ENCODE measurements around the gene GLI3. TPM values are rescaled to one million over a fixed set of nuclear protein-coding genes. Genes with fewer than 3 reads are reported as not detected.
A peak's percentile ranks its signal among the peaks of the same experiment; 100 is the strongest.

The GLI3 gene
- polyA plus RNA-seq (2012; ENCODE audit: missing spikeins): not detected

DNA sequence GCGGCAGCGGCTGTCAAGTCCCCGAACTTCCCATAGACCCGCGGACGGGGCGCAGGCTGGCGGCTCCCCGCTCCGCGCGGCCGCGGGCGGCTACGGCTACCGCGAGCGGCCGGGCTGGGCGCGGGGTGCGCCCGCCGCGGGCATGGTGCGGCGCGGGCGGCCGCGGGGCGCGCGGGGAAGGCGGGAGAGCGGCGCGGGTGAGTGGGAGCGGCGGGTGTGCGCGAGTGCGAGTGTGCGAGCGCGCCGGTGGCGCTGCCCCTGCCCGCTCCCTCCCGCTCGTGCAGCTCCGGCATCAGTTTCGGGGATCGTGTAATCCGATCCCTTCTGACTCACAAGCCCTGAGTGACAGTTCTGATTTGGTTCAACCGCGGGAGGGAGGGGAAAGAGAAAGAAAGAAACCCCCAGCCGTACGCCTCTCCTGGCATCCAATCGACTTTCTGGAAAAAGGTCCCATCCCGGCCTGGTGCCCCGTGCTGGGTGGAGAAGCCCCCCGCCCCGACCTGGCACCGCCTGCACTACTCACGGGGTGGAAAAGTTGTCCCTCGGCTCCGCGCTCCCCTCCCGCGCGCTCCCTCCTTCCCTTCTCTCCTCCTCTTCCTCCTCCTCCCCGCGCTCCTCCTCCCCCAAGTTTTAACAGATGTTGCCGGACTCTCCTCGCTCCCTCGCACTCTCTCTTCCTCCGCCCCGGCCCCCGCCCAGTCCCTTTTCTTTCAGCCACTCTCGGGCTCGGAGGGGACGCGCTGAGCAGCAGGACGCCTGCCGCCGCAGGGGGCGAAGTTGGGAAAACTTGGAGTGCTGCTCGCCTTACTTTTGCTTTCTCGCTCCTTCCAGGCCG lies at the start of gene GLI3:
TSS of gene GLI3 (minus strand) at position 234 of the 835 bp plus-strand sequence. CDS start 13,956 bp downstream, outside the sequence.
- FAIRE-seq (no peak), DNase-seq (ENCODE audit: insufficient read length) (peak; percentile 58)
- TF ChIP-seq TAF1 (IDR thresholded peaks at IDR 0.05; ENCODE audit: borderline replicate concordance, low read depth, low read length) (no peak), POLR2AphosphoS5 (IDR thresholded peaks at IDR 0.05; ENCODE audit: low read depth, low read length) (no peak), POLR2A (IDR thresholded peaks at IDR 0.05; ENCODE audit: low read depth, low read length) (no peak)

DNA sequence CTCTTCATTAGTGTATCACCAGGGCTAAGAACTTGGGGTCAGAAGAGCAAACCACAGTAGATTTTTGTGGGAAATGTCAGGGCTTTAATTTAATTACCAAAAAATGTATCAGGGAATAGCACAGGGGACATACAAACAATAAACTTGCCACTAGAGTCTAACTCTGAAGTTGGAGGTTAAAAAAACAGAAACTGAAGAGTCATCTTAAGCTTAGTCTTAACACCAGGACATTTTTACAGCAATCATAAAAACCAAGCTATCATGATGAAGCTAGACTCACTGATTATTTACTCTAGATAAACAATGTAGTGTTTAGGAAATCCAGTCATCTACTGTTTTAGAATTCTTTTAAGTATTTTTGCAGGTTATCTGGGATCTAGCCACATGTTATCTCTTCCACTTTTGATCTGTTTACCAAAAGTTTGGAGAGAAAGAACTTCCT lies 48.4 kb upstream of the GLI3 start:
- DNase-seq (ENCODE audit: insufficient read length): no peak
- no peak for FAIRE-seq
- TF ChIP-seq POLR2A (IDR thresholded peaks at IDR 0.05; ENCODE audit: low read depth, low read length): no peak
- no peak for TF ChIP-seq TAF1 (IDR thresholded peaks at IDR 0.05; ENCODE audit: borderline replicate concordance, low read depth, low read length)
- TF ChIP-seq POLR2AphosphoS5 (IDR thresholded peaks at IDR 0.05; ENCODE audit: low read depth, low read length): no peak

DNA sequence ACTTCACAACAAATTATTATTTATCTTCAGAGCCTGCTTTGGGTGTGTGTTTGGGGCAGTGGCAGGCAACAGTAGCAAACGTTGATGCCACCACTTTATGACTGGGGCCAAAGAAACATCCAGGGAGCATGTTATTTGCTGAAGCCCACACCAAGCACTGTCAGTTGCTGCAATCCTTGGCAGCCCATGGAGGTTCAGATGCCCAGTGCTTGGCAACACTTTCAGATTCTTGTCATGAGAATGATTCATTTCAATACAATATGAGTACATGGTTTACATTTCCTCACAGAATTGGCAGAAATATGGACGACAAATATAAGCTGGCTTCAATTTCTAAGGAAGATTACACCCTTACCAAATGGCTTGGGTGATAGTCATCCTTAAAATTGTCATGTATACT lies 46.5 kb upstream of the GLI3 start:
- DNase-seq (ENCODE audit: insufficient read length): no peak
- TF ChIP-seq POLR2A (IDR thresholded peaks at IDR 0.05; ENCODE audit: low read depth, low read length): no peak
- no peak for TF ChIP-seq POLR2AphosphoS5 (IDR thresholded peaks at IDR 0.05; ENCODE audit: low read depth, low read length)
- no peak for TF ChIP-seq TAF1 (IDR thresholded peaks at IDR 0.05; ENCODE audit: borderline replicate concordance, low read depth, low read length)
- no peak for FAIRE-seq

- DNase-seq (ENCODE audit: insufficient read length): no peak
- no peak for FAIRE-seq
- TF ChIP-seq POLR2A (IDR thresholded peaks at IDR 0.05; ENCODE audit: low read depth, low read length): no peak
- TF ChIP-seq POLR2AphosphoS5 (IDR thresholded peaks at IDR 0.05; ENCODE audit: low read depth, low read length): no peak
- no peak for TF ChIP-seq TAF1 (IDR thresholded peaks at IDR 0.05; ENCODE audit: borderline replicate concordance, low read depth, low read length)
Observed at GRCh38 chr7:42278344-42278743, 41.3 kb upstream of the GLI3 start.

GRCh38 chr7:42274053-42274452 lies 37.0 kb upstream of the GLI3 start:
- TF ChIP-seq POLR2A (IDR thresholded peaks at IDR 0.05; ENCODE audit: low read depth, low read length) (no peak), POLR2AphosphoS5 (IDR thresholded peaks at IDR 0.05; ENCODE audit: low read depth, low read length) (no peak), TAF1 (IDR thresholded peaks at IDR 0.05; ENCODE audit: borderline replicate concordance, low read depth, low read length) (no peak)
- no peak for DNase-seq (ENCODE audit: insufficient read length)
- no peak for FAIRE-seq

- no peak for FAIRE-seq
- TF ChIP-seq POLR2A (IDR thresholded peaks at IDR 0.05; ENCODE audit: low read depth, low read length) (no peak), TAF1 (IDR thresholded peaks at IDR 0.05; ENCODE audit: borderline replicate concordance, low read depth, low read length) (no peak), POLR2AphosphoS5 (IDR thresholded peaks at IDR 0.05; ENCODE audit: low read depth, low read length) (no peak)
- no peak for DNase-seq (ENCODE audit: insufficient read length)
Observed at GRCh38 chr7:42272793-42273665, 36.0 kb upstream of the GLI3 start.

DNA sequence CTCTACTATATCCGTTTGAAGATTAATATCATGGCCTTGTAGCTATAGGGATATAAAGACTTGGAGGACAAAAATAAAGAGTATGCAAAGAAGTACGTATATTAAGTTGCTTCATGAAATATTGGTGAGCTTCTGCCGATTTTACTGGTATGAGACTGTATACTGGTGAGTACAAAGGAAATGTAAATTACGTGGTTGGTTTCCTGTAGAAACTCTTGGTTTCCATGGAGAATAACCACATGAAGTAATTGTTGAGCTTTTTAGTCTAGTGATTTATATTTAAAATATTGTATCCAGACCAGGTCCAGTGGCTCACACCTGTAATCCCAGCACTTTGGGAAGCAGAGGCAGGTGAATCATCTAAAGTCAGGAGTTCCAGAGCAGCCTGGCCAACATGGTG lies 32.2 kb upstream of the GLI3 start:
- no peak for TF ChIP-seq POLR2A (IDR thresholded peaks at IDR 0.05; ENCODE audit: low read depth, low read length)
- no peak for DNase-seq (ENCODE audit: insufficient read length)
- no peak for FAIRE-seq

DNA sequence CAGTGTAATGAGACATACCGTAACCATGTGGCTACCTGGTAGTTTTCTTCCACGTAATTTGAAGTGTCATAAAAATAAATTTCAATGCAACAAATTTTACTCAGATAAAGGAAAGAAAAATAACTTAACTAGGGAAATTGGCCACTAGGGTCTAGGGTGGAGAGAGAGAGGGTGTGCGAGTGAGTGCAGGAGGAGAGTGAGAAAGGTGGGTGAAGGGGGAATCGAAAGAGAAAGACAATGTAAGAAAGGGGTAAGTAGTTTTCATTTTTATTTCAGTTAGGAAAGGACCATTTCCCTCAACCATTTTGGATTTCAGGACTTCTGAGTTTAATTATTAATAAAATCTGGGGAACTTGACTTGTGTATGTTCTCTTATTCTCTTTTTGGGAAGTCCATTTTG lies 27.7 kb upstream of the GLI3 start:
- FAIRE-seq (no peak), DNase-seq (ENCODE audit: insufficient read length) (no peak)
- TF ChIP-seq POLR2AphosphoS5 (IDR thresholded peaks at IDR 0.05; ENCODE audit: low read depth, low read length): no peak
- no peak for TF ChIP-seq POLR2A (IDR thresholded peaks at IDR 0.05; ENCODE audit: low read depth, low read length)
- TF ChIP-seq TAF1 (IDR thresholded peaks at IDR 0.05; ENCODE audit: borderline replicate concordance, low read depth, low read length): no peak

DNA sequence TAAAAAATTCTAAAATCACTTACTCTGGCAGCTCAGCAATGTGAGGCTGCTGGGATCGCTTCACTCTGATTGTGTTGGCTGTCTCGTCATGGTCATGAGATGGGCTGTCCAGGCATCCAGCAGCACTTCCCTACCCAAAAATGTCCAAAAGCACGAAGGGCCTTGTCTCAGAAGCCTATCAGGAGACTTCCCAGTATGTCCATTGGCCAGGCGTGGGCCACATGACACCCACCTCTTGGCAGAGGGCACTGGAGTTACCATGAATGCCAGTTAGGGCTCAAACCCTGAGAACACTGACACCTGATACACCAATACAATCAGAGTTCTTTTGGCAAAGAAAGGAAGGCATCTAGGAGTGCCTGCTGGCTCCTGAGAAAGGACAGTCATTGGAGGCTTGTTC lies 27.0 kb upstream of the GLI3 start:
- TF ChIP-seq TAF1 (IDR thresholded peaks at IDR 0.05; ENCODE audit: borderline replicate concordance, low read depth, low read length) (no peak), POLR2A (IDR thresholded peaks at IDR 0.05; ENCODE audit: low read depth, low read length) (no peak), POLR2AphosphoS5 (IDR thresholded peaks at IDR 0.05; ENCODE audit: low read depth, low read length) (no peak)
- FAIRE-seq (no peak), DNase-seq (ENCODE audit: insufficient read length) (no peak)

DNA sequence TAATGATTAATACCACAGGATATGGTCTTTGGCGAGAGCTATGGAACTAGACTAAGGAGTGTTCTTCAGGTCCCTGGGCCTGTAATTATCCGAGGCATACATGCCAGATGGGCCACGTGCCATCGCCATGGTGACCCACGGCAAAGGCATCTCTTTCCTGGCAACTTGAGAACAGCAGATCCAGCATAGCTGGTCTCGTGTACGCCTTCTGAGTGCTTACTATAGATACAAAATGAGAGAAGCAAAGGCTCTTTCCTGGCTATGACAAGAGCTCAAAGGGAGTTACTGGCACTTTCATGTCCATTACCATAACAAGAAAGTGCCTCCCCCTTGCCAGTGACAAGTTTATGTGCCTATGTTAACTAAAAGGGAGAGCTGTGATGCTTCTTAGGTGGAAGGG lies 26.0 kb upstream of the GLI3 start:
- no peak for TF ChIP-seq POLR2A (IDR thresholded peaks at IDR 0.05; ENCODE audit: low read depth, low read length)
- TF ChIP-seq POLR2AphosphoS5 (IDR thresholded peaks at IDR 0.05; ENCODE audit: low read depth, low read length): no peak
- TF ChIP-seq TAF1 (IDR thresholded peaks at IDR 0.05; ENCODE audit: borderline replicate concordance, low read depth, low read length): no peak
- no peak for FAIRE-seq
- DNase-seq (ENCODE audit: insufficient read length): no peak

DNA sequence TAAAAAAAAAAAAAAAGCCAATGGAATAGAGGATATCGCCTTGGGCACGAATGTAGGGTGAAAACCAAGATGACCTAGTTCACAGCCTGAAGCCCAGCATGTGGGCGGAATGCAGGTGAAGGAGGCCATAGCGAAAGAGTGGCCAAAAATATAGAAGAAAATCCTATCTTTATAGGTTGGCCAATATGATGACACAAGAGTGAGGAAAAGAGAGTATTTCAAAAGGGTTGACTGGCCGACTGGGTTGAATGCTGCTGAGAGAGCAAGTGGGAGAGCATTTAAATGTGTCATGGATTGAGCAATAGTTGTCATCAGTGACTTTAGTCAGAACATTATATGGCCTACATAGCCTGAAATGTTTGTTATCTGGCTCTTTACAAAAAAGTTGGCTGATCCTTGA lies 17.2 kb upstream of the GLI3 start:
- TF ChIP-seq POLR2AphosphoS5 (IDR thresholded peaks at IDR 0.05; ENCODE audit: low read depth, low read length) (no peak), POLR2A (IDR thresholded peaks at IDR 0.05; ENCODE audit: low read depth, low read length) (no peak), TAF1 (IDR thresholded peaks at IDR 0.05; ENCODE audit: borderline replicate concordance, low read depth, low read length) (no peak)
- no peak for FAIRE-seq
- no peak for DNase-seq (ENCODE audit: insufficient read length)

All from GM12892 (cell line).